G401.6 (cell line): ENCODE results near the gene TLR10.
A peak's percentile ranks its signal among the peaks of the same experiment; 100 is the strongest.
"Not testable (repeated sequence)": the region's sequence is repeated elsewhere in the genome, so short reads cannot be mapped to it uniquely, and the experiment has no call there.

Source experiments
- FAIRE-seq: peaks from 2 replicates; lab custom pipeline; 2012; peaks lifted over from hg19 to GRCh38; lab: Jason Lieb, UNC

TLR10 gene

DNA sequence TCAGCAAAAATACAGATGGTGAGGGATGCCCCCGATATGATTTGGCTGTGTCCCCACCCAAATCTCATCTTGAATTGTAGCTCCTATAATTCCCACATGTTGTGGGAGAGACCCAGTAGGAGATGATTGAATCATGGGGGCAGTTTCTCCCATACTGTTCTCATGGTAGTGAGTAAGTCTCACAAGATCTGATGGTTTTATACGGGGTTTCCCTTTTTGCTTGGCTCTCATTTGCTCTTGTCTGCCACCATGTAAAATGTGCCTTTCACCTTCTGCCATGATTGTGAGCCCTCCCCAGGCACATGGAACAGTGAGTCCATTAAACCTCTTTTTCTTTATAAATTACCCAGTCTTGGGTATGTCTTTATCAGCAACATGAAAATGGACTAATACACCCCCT is 15.8 kb downstream of the TLR10 start:
- FAIRE-seq = not testable (repeated sequence)

DNA sequence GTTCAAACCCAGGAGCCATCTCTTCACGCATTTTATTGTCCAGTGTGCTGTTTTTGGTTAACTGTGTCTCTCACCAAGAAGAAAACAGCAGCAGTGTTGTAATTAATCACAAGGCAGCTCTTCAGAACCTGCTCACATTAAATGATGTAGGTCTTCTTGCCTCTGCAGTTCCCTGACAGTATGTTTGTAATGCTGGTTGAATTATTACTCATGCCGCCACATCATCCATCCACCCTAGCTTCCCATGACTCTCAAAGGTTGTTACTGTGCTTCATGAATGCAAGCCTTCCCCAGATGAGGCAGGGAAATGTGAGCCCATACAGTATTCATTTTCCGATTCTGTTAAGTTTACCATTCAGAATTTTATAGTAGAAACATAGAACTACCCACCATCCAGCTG is 17.4 kb downstream of the TLR10 start:
- no peak for FAIRE-seq

DNA sequence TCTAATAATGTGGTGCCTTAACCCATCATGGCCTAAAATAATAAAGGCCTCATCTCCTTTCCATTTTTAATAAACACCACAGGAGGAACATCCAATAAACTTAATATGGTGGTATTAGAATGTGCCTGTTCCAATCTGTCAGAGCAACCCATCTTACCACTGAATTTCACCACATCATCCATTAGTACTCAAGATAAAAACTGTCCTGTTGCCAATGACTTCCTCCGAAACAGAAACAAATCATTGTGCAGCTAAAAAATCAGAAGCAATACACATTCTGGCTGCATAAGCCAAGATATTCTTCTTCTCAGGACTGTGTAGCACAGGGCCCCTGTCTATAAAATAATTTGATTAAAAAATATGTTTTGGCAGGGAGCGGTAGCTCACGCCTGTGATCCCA is 18.5 kb downstream of the TLR10 start:
- FAIRE-seq = no peak

DNA sequence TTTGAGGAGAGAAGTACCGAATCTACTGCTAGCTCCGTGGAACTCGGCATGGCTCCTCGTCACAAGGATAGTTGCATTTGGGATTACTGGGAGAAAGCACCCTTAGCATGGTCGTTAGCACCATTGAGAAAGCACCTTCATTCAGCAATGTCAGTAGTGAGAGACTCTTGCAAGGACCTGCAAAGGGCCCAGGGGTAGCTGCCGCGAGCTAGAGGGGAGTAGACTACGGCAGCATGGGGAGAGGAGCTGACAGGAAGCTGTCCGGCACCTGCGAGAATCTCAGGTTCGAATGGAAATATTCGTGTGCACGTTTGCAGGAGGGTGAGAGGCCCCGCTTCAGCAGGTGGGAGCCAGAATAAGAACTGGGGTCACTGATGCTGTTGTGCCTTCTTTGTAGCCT is 20.2 kb downstream of the TLR10 start:
- no peak for FAIRE-seq

DNA sequence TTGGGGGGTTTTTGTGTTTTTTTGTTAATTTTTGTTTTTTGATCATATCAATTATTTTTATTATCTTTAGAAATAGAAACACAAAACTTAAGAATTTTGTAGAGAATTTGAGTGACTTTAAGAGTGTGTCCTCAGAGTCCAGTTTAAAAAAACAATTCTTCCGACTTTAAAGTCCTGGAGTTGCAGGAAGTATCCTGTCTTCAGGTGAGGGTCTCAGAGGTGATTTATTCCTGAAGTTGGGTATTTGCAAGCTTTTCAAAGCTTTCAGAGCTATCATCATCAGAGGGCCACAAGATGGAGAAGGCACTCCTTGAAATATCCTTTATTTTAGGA is 23.0 kb downstream of the TLR10 start:
- FAIRE-seq = no peak

DNA sequence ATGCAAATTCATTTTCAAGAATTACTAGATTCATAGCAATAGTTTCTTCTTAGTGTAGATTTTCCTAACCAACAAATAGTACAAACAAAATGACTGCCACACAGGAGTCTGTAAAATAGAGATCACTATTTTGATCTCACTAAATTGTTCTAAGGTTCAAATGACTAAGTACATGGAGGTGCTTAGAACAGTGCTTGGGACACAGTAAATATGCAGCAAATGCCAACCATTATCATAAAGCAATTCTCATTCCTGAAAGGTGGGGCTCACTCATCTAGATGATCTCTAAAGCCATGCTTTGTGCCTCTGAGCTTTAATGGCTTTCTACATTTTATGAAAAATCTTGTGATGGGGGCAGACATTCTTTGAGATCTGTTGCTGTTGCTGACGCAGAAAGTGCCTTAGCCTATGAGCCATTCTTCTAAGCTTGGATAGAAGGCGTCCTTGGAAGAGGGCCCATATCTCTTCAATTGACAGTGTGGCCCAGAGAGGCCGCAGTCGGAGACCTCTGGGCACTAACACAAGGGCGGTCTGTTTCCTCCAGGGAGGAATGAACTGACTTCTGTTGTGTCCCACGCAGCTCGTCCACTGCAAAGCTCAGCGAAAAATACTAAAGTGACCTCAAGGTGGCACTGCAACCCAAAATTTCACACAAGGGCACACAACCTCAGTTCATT is 23.5 kb downstream of the TLR10 start:
- FAIRE-seq = peak; percentile 94

DNA sequence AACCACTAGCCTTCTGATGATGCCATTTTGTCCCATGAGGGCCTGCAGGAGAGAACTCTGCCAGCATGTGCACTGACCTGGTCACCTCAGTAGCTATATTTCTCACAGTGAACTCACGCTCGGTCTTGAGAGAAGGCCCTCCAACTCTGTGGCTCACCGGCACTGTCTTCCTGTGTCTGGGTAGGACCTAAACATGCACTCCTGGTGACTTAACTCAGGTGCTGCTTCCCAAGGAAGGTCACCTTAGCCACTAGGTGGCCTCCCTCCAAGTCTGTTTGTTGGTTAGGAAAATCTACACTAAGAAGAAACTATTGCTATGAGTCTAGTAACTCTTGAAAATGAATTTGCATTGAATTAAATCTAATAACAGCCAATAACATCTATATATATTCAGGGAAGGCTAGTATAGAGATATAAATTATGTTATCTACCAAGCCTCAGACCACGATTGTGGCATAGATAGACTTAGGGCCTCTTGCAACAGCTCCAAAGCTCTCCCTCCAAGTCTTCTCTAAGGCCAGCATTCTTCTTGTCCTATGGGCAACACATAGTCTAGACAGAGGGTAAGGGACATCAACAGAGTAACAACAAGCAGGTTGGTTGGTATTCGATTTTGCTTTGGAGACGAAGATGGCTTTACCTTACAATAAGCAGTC is 24.7 kb downstream of the TLR10 start:
- no peak for FAIRE-seq

DNA sequence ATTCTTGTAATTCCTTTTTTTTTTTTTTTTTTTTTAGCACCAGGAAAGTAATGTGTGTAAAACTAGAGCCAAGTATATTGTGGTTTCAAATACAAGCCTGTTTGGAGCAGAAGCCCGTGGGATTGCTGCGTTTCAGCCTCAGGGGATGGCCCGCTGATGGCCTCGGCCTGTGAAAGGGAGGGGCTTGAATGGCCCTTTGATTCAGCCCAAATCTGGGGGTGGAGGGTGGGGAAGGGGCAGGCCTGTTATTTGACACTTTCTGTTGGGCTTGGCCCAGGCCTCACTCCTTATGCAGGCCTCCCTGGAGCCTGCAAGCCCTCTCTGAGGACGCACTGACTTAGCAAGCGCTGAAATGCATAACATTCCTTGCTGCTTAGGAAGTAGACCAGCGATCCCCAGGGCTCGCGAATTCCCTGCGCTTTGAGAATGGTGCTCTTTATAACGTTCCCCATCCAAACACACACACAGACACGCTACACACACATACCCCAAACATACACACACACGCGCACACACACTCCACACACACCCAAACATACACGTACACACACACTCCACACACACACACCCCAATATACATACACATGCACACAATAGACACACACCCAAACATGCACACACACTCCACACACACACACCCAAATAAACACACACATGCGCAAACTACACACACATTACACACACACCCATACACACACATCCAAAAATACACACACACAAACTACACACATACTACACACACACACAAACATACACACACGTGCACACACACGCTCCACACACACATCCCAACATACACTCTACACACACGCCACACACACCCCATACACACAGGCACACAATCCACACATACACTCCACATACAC is 29.6 kb downstream of the TLR10 start:
- FAIRE-seq = peak; percentile 76

DNA sequence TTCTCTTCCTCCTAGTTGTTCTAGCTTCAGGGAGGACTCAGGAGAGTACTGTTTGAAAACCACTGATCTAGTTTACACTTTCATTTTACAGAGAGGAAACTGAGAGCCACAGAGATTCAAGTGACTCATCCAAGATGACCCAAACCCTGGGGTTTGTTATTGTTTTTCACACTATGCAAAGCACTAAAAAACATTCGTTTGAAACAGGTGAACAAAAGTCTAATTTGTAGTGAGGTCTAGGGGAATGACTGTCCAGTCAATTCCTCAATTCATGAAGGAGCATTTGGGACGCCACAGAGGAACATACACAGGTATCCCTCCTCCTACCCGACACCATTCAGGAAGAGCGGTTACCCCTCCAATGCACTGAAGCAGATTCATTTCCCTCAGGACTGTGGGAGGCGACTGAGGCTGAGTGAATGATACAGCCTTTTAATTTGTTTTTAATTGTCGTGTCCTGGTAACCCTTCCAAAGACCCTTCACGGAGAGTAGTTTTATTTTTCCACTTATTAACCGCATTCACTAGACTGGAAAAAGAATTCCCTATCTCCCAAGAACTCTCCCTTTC is 30.3 kb downstream of the TLR10 start:
- FAIRE-seq = no peak

DNA sequence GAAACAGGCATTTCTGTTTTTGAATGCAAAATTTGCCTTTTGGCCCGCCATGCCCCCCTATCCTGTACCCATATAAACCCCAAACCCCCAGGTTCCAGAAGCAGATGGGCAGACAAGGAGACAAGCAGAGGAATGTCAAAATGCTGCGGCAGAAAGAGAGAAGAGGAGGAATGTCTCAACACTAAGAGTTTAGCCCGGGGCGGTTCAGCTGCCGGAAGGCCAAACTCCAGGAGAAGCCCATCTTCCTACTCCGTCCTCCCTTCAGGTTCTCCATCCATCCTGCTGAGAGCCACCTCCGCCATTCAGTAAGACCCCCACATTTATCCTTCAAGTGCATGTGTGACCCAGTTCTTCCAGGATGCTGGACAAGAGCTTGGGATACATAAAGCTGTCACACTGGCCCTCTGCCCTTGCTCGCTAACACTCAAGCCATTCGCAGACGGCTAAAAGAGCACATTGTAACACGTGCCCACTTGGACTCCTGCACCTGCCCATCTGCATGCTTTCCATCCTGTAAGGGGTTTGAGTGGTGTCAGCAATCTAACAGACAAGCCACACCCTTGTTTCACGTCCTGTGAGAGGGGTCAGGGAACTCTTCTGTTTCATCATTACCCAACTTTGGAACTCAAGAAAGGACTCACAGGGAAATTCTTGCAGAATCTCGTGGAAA is 31.3 kb downstream of the TLR10 start:
- FAIRE-seq = no peak

DNA sequence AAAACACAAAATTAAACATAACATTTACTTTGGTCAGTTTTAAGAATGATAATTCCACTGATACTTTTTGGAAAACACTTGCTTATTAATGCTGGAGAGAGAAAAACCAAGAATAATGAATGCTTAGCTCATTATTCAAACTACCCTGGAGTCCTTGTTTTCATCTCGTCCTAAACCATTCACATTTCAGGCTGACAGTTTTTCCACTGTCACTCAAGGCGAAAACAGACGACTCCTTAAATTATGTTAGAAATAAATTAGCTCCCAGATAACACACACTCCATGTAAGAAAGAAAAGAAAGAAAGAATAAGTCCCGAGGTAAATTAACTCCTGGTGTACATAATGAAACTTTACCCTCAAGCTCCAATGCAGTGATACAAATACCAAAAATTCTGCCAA is 33.5 kb downstream of the TLR10 start:
- no peak for FAIRE-seq

DNA sequence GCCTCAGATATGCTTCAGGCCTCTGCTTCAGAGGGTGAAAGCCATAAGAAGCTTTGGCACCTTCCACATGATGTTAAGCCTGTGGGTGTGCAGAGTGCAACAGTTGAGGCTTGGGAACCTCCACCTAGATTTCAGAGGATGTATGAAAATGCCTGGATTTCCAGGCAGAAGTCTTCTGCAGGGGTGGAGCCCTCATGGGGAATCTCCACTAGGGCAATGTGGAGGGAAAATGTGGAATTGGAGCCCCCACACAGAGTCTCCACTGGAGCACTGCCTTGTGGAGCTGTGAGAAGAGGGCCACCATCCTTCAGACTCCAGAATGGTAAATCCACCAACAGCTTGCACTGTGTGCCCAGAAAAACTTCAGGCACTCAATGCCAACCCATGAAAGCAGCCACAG is 35.2 kb downstream of the TLR10 start:
- no peak for FAIRE-seq

DNA sequence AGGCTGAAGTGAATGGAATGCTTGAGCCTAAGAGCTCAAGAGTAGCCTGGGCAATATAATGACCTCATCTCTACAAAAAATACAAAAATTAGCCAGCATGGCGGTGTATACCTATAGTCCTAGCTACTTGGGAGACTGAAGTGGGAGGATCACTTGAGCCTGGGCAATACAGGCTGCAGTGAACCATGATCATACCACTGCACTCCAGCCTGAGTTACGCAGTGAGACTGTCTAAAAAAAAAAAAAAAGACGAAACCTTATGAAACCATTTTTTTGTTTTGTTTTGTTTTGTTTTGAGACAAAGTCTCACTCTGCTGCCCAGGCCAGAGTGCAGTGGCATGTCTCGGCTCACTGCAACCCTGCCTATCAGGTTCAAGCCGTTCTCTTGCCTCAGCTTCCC is 36.9 kb downstream of the TLR10 start:
- no peak for FAIRE-seq

DNA sequence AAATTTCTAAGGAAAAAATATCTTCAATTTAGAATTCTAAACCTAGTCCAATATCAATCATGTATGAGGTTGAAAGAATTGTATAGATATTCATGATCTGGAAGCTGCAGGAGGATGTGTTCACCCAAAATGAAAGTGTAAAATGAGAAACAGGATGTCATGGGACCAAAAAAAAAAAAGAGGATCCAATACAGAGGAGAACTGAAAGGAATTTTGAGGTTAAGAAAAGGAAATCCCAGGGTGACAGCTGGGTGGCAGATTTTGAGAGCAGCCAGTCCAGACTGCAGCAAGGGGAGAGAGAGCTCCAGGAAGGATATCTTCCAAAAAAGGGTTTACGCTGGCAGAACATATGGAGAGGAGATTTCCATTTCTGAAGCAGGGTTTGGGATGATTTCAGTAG is 38.9 kb downstream of the TLR10 start:
- FAIRE-seq = no peak

DNA sequence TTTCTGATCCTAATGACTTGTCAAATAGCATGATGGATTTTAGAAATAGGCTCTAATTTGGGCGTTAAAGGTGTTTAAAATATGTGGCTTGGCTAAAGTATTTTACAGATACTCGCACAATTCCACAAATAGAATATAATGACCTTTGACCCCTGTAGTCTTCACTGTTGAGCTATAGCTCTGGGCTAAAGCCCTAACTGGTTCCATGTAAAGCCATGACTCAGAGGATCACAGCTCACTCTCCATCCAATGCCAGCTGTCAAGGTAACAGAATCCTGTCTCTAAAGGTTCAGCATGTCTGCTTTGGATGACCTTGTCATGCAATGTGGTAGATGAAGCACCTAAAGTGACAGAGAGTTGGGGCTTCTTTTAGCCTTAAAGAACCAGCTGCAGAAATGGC is 42.5 kb downstream of the TLR10 start:
- no peak for FAIRE-seq

DNA sequence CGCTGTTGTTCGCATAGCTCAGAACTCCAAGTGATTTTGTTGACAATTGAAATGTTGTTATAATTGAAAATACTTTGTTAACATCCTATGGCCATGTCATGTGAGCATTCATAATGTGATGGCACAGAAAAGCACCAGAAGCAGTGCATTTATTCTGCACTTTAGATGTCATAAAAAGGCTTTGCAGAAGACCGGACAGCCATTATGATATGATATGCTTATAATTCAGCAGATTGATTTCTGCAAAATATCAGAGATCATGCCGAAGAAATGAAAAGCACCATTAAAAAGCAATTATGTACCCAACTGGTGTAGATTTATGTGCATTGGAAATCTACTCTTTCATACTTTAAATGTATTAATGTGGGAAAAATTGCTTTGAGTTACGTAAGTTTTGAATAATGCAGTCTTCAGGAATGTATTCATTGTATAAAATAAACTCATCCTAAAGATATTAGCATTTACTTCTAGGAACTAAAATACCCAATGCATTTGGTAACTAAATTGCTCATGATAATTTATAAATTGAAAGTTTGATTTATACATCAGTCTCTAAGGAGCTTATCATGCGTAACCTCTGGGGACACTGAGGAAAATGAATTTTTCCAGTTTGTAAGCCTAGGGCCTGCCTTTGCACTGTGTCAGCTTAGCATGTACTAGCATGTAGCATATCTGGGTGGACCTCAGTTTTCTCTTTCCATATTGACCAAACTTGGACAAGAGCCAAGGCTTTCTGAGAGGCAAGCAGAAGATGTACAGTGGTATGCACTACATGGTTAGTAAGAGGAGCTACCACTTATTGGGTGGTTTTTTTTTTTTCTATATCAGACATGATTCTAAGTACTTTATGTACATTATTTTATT is 43.6 kb downstream of the TLR10 start:
- no peak for FAIRE-seq

DNA sequence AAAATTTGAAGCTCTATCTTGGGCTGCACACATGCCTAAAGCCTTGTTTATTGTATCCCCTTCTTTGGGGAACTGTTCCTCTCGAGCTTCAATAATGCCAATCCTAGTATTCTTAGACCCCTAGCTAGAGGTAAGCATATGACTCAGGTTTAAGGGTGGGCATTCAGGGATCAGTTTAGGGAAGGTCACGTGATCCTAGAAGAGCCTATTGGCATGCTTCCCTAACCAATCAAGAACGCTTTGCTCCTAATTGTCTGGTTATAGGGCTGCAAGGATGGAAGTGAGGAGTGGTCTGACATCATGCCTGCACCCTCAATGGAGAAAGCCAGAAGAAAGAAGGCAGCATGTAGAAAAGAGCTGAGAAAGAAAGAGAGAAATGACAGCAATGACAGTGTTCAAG is 46.9 kb downstream of the TLR10 start:
- FAIRE-seq = no peak

DNA sequence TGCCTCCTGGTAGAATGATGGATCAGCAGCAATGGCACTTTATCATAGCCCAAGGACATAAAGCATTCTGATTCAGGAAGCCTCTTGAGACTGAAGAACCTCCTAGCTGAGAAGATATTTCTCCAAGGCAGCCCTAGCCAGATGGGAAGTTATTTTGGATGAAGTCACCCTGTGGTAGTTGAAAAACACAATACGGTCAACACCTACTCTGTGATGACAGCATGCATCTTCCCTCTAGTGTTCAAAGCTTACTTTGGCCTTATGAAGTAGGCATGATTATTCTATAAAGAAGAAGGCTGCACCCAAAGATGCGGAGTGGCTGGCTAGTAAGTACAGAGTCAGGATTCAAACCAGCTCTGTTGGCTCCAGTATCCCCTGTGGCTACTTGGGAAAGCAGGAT is 47.9 kb downstream of the TLR10 start:
- FAIRE-seq = no peak

DNA sequence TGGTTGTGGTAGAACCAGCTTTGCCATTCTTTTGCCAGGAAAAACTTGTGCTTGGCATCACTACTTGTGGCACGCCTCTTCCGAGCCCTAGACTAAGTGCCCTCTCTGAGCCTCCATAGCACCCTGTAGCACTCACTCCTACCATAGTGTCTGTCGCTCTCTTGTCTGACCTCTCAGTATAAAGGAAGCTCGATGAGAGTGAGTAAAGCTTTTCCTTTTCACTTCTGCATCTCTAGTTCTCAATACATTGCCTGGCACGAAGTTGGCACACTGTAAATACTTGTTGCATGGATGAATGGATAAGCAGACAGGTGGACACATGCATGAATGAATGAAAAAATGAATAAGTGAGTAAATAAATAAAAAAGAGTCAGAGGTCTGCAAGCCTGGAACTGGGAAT is 48.3 kb downstream of the TLR10 start:
- FAIRE-seq = no peak

DNA sequence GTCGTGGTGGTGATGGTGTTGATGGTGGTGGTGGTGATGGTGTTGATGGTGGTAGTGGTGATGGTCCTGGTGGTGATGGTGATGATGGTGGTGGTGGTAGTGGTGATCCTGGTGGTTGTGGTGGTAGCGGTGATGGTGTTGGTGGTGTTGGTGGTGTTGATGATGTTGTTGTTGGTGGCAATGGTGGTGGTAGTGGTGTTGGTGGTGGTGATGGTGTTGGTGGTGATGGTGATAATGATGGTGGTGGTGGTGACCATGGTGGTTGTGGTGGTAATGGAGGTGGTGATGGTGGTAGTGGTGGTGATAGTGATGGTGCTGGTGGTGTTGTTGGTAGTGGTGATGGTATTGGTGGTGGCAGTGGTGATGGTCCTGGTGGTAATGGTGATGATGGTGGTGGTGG is 49.1 kb downstream of the TLR10 start:
- FAIRE-seq = no peak

DNA sequence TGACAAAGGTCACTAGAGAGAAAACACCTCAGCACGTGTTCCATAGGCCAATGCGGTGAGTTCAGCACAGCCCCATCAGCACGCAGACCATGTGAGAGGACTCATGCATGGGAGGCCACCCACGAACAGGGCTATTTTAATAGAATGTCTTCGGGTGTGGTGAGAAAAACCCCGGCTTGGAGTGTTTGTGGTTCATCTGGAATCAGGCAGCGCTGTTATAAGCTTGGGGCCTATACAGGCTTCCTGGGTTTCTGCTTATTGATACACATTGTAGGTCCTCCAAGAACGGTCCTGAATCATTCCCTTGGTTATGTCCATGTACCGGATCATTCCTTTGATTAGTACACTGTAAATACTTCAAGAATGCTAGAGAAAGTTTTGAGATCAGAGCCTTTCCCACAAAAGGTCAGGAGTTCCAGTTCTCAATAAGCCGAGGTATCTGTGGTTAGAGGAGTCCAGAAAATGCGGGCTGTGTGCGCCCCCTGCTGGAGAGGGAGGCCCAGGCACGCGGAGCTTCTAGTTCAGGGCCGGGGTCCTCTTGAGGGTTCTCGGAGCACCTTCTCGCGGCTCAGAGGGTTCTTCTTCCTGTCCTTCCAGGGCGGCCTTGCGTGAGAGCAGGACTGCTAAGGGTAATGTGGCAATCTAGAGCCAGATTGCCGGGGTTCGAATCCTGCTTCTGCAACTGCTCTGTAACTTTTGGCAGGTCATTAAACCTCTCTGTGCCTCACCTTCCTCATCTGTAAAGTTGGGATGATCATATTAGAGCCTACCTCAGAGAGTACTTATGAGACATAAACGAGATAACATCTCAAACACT is 51.8 kb downstream of the TLR10 start:
- no peak for FAIRE-seq
